Measurements from ENCODE around the gene LGR6.

The LGR6 gene

DNA sequence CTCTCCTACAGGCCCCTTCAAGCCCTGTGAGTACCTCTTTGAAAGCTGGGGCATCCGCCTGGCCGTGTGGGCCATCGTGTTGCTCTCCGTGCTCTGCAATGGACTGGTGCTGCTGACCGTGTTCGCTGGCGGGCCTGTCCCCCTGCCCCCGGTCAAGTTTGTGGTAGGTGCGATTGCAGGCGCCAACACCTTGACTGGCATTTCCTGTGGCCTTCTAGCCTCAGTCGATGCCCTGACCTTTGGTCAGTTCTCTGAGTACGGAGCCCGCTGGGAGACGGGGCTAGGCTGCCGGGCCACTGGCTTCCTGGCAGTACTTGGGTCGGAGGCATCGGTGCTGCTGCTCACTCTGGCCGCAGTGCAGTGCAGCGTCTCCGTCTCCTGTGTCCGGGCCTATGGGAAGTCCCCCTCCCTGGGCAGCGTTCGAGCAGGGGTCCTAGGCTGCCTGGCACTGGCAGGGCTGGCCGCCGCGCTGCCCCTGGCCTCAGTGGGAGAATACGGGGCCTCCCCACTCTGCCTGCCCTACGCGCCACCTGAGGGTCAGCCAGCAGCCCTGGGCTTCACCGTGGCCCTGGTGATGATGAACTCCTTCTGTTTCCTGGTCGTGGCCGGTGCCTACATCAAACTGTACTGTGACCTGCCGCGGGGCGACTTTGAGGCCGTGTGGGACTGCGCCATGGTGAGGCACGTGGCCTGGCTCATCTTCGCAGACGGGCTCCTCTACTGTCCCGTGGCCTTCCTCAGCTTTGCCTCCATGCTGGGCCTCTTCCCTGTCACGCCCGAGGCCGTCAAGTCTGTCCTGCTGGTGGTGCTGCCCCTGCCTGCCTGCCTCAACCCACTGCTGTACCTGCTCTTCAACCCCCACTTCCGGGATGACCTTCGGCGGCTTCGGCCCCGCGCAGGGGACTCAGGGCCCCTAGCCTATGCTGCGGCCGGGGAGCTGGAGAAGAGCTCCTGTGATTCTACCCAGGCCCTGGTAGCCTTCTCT lies 124.6 kb downstream of the LGR6 start:
- no peak for ATAC-seq
- no peak for TF ChIP-seq ISL1 (CRISPR knock-in tag; IDR thresholded peaks at IDR 0.05)
- TF ChIP-seq, protein P1, sequence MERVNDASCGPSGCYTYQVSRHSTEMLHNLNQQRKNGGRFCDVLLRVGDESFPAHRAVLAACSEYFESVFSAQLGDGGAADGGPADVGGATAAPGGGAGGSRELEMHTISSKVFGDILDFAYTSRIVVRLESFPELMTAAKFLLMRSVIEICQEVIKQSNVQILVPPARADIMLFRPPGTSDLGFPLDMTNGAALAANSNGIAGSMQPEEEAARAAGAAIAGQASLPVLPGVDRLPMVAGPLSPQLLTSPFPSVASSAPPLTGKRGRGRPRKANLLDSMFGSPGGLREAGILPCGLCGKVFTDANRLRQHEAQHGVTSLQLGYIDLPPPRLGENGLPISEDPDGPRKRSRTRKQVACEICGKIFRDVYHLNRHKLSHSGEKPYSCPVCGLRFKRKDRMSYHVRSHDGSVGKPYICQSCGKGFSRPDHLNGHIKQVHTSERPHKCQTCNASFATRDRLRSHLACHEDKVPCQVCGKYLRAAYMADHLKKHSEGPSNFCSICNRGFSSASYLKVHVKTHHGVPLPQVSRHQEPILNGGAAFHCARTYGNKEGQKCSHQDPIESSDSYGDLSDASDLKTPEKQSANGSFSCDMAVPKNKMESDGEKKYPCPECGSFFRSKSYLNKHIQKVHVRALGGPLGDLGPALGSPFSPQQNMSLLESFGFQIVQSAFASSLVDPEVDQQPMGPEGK (CRISPR knock-in tag; IDR thresholded peaks at IDR 0.05; ENCODE audit: borderline replicate concordance): no peak
- TF ChIP-seq TCF4 (CRISPR knock-in tag; IDR thresholded peaks at IDR 0.05; ENCODE audit: borderline replicate concordance): no peak
- TF ChIP-seq PPARA (CRISPR knock-in tag; IDR thresholded peaks at IDR 0.05; ENCODE audit: borderline replicate concordance): no peak
- TF ChIP-seq, protein P2, sequence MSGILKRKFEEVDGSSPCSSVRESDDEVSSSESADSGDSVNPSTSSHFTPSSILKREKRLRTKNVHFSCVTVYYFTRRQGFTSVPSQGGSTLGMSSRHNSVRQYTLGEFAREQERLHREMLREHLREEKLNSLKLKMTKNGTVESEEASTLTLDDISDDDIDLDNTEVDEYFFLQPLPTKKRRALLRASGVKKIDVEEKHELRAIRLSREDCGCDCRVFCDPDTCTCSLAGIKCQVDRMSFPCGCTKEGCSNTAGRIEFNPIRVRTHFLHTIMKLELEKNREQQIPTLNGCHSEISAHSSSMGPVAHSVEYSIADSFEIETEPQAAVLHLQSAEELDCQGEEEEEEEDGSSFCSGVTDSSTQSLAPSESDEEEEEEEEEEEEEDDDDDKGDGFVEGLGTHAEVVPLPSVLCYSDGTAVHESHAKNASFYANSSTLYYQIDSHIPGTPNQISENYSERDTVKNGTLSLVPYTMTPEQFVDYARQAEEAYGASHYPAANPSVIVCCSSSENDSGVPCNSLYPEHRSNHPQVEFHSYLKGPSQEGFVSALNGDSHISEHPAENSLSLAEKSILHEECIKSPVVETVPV (CRISPR knock-in tag; IDR thresholded peaks at IDR 0.05): no peak
- TF ChIP-seq ZNF8 (CRISPR knock-in tag; IDR thresholded peaks at IDR 0.05): no peak
- no peak for TF ChIP-seq BACH2 (CRISPR knock-in tag; IDR thresholded peaks at IDR 0.05; ENCODE audit: borderline replicate concordance)
- TF ChIP-seq TOX (CRISPR knock-in tag; IDR thresholded peaks at IDR 0.05; ENCODE audit: borderline replicate concordance): no peak
- TF ChIP-seq RARB (CRISPR knock-in tag; IDR thresholded peaks at IDR 0.05): no peak
- TF ChIP-seq GLIS3 (CRISPR knock-in tag; IDR thresholded peaks at IDR 0.05): no peak
- TF ChIP-seq, protein P3, sequence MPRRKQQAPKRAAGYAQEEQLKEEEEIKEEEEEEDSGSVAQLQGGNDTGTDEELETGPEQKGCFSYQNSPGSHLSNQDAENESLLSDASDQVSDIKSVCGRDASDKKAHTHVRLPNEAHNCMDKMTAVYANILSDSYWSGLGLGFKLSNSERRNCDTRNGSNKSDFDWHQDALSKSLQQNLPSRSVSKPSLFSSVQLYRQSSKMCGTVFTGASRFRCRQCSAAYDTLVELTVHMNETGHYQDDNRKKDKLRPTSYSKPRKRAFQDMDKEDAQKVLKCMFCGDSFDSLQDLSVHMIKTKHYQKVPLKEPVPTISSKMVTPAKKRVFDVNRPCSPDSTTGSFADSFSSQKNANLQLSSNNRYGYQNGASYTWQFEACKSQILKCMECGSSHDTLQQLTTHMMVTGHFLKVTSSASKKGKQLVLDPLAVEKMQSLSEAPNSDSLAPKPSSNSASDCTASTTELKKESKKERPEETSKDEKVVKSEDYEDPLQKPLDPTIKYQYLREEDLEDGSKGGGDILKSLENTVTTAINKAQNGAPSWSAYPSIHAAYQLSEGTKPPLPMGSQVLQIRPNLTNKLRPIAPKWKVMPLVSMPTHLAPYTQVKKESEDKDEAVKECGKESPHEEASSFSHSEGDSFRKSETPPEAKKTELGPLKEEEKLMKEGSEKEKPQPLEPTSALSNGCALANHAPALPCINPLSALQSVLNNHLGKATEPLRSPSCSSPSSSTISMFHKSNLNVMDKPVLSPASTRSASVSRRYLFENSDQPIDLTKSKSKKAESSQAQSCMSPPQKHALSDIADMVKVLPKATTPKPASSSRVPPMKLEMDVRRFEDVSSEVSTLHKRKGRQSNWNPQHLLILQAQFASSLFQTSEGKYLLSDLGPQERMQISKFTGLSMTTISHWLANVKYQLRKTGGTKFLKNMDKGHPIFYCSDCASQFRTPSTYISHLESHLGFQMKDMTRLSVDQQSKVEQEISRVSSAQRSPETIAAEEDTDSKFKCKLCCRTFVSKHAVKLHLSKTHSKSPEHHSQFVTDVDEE (CRISPR knock-in tag; IDR thresholded peaks at IDR 0.05): no peak
- TF ChIP-seq, protein P4, sequence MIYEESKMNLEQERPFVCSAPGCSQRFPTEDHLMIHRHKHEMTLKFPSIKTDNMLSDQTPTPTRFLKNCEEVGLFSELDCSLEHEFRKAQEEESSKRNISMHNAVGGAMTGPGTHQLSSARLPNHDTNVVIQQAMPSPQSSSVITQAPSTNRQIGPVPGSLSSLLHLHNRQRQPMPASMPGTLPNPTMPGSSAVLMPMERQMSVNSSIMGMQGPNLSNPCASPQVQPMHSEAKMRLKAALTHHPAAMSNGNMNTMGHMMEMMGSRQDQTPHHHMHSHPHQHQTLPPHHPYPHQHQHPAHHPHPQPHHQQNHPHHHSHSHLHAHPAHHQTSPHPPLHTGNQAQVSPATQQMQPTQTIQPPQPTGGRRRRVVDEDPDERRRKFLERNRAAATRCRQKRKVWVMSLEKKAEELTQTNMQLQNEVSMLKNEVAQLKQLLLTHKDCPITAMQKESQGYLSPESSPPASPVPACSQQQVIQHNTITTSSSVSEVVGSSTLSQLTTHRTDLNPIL (CRISPR knock-in tag; IDR thresholded peaks at IDR 0.05; ENCODE audit: low read depth): no peak

DNA sequence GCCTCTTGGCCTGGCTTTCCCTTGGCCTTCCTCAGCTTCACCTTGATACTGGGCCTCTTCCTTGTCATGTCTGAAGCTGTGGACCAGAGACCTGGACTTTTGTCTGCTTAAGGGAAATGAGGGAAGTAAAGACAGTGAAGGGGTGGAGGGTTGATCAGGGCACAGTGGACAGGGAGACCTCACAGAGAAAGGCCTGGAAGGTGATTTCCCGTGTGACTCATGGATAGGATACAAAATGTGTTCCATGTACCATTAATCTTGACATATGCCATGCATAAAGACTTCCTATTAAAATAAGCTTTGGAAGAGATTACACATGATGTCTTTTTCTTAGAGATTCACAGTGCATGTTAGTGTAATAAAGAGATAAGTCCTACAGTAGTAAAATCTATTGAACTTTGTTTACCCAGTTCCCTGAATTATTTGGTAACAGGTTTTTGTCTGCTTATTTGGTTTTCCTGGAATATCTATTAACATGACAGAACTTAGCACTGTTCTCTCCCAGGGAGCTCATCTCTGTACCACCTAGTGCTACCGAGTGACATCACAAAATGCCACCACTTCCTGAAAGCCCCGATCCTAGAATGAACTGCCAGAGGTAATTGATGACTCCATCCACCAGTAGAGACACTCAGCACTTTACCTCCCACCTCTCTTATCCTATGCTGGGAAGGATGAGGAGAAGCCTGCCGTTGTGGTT lies 125.9 kb downstream of the LGR6 start:
- no peak for ATAC-seq
- TF ChIP-seq BACH2 (CRISPR knock-in tag; IDR thresholded peaks at IDR 0.05; ENCODE audit: borderline replicate concordance) (no peak), OSR1 (CRISPR knock-in tag; IDR thresholded peaks at IDR 0.05) (no peak), PPARA (CRISPR knock-in tag; IDR thresholded peaks at IDR 0.05; ENCODE audit: borderline replicate concordance) (no peak), ISL1 (CRISPR knock-in tag; IDR thresholded peaks at IDR 0.05) (no peak), ESRRG (CRISPR knock-in tag; IDR thresholded peaks at IDR 0.05) (no peak), ZFP30 (CRISPR knock-in tag; IDR thresholded peaks at IDR 0.05) (no peak), ZNF565 (CRISPR knock-in tag; conservative IDR thresholded peaks at IDR 0.05; ENCODE audit: low read depth) (no peak), ARNTL (CRISPR knock-in tag; IDR thresholded peaks at IDR 0.05; ENCODE audit: borderline replicate concordance, low read depth) (no peak), ZNF70 (CRISPR knock-in tag; IDR thresholded peaks at IDR 0.05) (no peak), TOX (CRISPR knock-in tag; IDR thresholded peaks at IDR 0.05; ENCODE audit: borderline replicate concordance) (no peak), CSDC2 (CRISPR knock-in tag; IDR thresholded peaks at IDR 0.05) (no peak)
- TF ChIP-seq, protein P5, sequence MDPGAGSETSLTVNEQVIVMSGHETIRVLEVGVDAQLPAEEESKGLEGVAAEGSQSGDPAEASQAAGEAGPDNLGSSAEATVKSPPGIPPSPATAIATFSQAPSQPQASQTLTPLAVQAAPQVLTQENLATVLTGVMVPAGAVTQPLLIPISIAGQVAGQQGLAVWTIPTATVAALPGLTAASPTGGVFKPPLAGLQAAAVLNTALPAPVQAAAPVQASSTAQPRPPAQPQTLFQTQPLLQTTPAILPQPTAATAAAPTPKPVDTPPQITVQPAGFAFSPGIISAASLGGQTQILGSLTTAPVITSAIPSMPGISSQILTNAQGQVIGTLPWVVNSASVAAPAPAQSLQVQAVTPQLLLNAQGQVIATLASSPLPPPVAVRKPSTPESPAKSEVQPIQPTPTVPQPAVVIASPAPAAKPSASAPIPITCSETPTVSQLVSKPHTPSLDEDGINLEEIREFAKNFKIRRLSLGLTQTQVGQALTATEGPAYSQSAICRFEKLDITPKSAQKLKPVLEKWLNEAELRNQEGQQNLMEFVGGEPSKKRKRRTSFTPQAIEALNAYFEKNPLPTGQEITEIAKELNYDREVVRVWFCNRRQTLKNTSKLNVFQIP (CRISPR knock-in tag; IDR thresholded peaks at IDR 0.05; ENCODE audit: borderline replicate concordance, low read depth): no peak
- TF ChIP-seq, protein P1 (CRISPR knock-in tag; IDR thresholded peaks at IDR 0.05; ENCODE audit: borderline replicate concordance): no peak
- TF ChIP-seq, protein P4 (CRISPR knock-in tag; IDR thresholded peaks at IDR 0.05; ENCODE audit: low read depth): no peak
- TF ChIP-seq, protein P2 (CRISPR knock-in tag; IDR thresholded peaks at IDR 0.05): no peak
